ENCODE results near the gene GPR39.
"Not testable (repeated sequence)": the region's sequence is repeated elsewhere in the genome, so short reads cannot be mapped to it uniquely, and the experiment has no call there.

GPR39 gene

GRCh38 chr2:132416723-132417395 is at the start of gene GPR39:
GPR39 (plus strand) TSS chr2:132416805.
- DNase-seq, result no peak

- no peak for DNase-seq
These were observed 48.4 kb upstream of the GPR39 start for GRCh38 chr2:132368191-132368590.

- DNase-seq, result no peak
These were observed 44.3 kb upstream of the GPR39 start for GRCh38 chr2:132372276-132372675.

- DNase-seq, result no peak
These were observed 43.0 kb upstream of the GPR39 start for GRCh38 chr2:132373391-132374135.

GRCh38 chr2:132374151-132374550 is 42.5 kb upstream of the GPR39 start:
- no peak for DNase-seq

- no peak for DNase-seq
These were observed 42.1 kb upstream of the GPR39 start for GRCh38 chr2:132374551-132374950.

- no peak for DNase-seq
These were observed 41.6 kb upstream of the GPR39 start for GRCh38 chr2:132374961-132375360.

- DNase-seq, result no peak
These were observed 35.2 kb upstream of the GPR39 start for GRCh38 chr2:132381376-132381775.

GRCh38 chr2:132383956-132384355 is 32.6 kb upstream of the GPR39 start:
- DNase-seq, result no peak

GRCh38 chr2:132384491-132385151 is 32.0 kb upstream of the GPR39 start:
- DNase-seq, result no peak

- DNase-seq, result no peak
These were observed 29.5 kb upstream of the GPR39 start for GRCh38 chr2:132387126-132387525.

- no peak for DNase-seq
These were observed 26.5 kb upstream of the GPR39 start for GRCh38 chr2:132390076-132390475.

- DNase-seq, result no peak
These were observed 25.2 kb upstream of the GPR39 start for GRCh38 chr2:132391378-132391777.

- DNase-seq, result no peak
These were observed 24.4 kb upstream of the GPR39 start for GRCh38 chr2:132392221-132392620.

GRCh38 chr2:132392879-132393278 is 23.7 kb upstream of the GPR39 start:
- no peak for DNase-seq

- not testable (repeated sequence) for DNase-seq
These were observed 19.6 kb upstream of the GPR39 start for GRCh38 chr2:132397042-132397441.

GRCh38 chr2:132400169-132400900 is 16.3 kb upstream of the GPR39 start:
- peak; percentile 30 for DNase-seq

- DNase-seq, result no peak
These were observed 15.7 kb upstream of the GPR39 start for GRCh38 chr2:132400901-132401240.

GRCh38 chr2:132401326-132401725 is 15.3 kb upstream of the GPR39 start:
- no peak for DNase-seq

- no peak for DNase-seq
These were observed 13.5 kb upstream of the GPR39 start for GRCh38 chr2:132403146-132403545.

- no peak for DNase-seq
These were observed 12.5 kb upstream of the GPR39 start for GRCh38 chr2:132404056-132404455.

GRCh38 chr2:132407784-132408183 is 8.8 kb upstream of the GPR39 start:
- DNase-seq, result no peak

- no peak for DNase-seq
These were observed 4.6 kb upstream of the GPR39 start for GRCh38 chr2:132412021-132412420.

Measured in amniotic stem cell (primary cell).